ENCODE data around the gene GGA2.

The GGA2 gene

DNA sequence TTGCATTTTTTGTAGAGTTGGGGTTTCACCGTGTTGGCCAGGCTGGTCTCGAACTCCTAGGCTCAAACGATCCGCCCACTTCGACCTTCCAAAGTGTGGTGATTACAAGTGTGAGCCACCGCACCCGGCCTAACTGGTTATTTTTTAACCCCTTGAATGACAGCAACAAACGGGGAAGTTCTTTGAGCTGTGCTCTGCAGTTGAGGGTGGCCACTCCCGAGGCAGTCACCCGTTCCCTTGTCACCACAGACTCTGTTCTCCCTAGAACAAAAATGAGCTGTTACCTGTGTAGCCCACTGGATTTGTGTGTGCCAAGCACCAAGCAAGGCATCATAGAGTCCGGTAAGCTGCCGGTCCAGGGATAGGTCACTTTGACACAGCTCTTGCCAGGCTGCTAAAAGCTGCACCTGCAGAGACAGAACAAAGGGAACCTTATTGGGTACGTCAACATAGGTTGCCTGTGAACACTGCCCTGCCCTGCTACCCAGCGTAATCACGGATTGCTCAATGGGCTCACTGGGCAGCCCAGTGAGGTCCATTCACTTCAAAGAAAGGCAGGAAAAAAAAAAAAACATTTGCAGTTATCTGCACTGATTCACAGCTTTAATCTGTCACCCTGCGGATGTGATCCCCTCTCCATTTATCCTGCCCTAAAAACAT lies 76.9 kb downstream of the GGA2 start:
- Histone ChIP-seq H3K27ac (ENCODE audit: low read depth, low read length) (no peak overlapping the region), H3K36me3 (ENCODE audit: control insufficient read depth, insufficient read depth, low read length) (peaks cover 41% of the 10 kb centered on the region), H3K9ac (ENCODE audit: low read length) (no peak overlapping the region), H3K9me3 (ENCODE audit: control insufficient read depth, insufficient read depth, low read depth, low read length) (no peaks in the 10 kb centered on the region), H3K27me3 (ENCODE audit: control insufficient read depth, insufficient read depth, low read length) (no peaks in the 10 kb centered on the region), H3K4me3 (ENCODE audit: low read depth, low read length) (no peak overlapping the region), H3K4me1 (ENCODE audit: control insufficient read depth, insufficient read depth, low read length) (no peaks in the 10 kb centered on the region)

DNA sequence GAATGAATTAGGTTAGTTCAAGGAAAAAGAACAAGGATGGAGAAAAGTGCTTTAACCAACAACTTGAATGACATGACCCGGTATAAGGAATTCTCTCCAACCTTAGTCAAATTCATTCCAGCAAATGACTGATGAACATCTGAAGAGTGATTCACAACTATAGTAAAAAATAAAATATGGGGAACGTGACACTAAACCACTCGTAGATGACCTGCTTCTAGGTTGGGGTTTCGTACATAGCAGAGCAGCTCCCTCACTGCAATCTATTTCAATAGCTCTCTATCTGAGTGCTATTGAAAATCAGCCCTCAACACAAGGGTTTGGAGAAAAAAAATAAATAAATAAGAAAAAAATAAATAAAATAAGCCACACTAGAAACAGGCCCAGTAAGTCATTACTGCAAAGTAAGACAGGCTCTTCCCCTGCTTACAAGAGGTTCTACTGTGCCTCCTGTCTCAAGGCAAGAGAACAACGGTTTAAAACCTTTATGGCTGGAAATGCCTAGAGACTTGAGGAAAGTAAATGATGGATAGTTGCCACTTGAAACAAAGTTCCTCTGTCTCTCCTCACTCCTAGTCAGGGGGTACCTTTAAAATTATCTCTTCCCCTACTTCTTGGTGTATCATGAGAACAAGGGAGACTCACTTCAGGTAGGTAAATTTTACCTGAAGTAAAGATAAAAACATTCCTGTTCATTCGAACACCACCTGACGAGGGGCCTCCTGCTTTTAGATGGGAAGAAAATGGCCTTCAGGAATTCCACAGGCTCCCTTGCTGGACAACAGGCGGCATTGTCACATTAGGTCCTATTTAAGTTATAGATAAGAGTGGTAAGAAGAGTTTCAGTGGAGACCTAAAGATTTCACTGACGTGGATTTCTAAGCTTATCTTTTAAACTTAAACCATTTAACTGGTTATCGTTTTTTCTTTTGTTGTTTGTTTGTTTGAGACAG lies 77.8 kb downstream of the GGA2 start:
- no peaks in the 10 kb centered on the region for H3K4me1 ChIP-seq (ENCODE audit: control insufficient read depth, insufficient read depth, low read length)
- no peaks in the 10 kb centered on the region for H3K27me3 ChIP-seq (ENCODE audit: control insufficient read depth, insufficient read depth, low read length)
- no peak overlapping the region for H3K27ac ChIP-seq (ENCODE audit: low read depth, low read length)
- H3K9ac ChIP-seq (ENCODE audit: low read length) = no peak overlapping the region
- H3K4me3 ChIP-seq (ENCODE audit: low read depth, low read length) = no peak overlapping the region
- H3K9me3 ChIP-seq (ENCODE audit: control insufficient read depth, insufficient read depth, low read depth, low read length) = no peaks in the 10 kb centered on the region
- H3K36me3 ChIP-seq (ENCODE audit: control insufficient read depth, insufficient read depth, low read length) = peaks cover 40% of the 10 kb centered on the region

DNA sequence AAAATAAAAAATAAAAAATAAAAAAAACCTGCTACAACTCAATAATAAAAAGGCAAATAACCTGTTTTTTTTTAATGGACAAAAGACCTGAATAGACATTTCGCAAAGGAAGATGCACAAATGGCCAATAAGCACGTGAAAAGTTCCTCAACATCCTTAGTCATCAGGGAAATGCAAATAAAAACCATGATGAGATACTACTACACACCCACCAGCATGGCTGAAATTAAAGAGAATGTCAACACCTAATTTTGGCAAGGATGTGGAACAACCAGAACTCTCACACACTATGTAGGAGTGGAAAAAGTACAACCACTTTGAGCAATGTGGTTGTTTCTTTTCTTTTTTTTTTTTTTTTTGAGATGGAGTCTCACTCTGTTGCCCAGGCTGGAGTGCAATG lies 81.9 kb downstream of the GGA2 start:
- Histone ChIP-seq H3K27me3 (ENCODE audit: control insufficient read depth, insufficient read depth, low read length) (no peaks in the 10 kb centered on the region), H3K4me1 (ENCODE audit: control insufficient read depth, insufficient read depth, low read length) (no peaks in the 10 kb centered on the region), H3K27ac (ENCODE audit: low read depth, low read length) (no peak overlapping the region), H3K9me3 (ENCODE audit: control insufficient read depth, insufficient read depth, low read depth, low read length) (no peaks in the 10 kb centered on the region), H3K4me3 (ENCODE audit: low read depth, low read length) (no peak overlapping the region), H3K36me3 (ENCODE audit: control insufficient read depth, insufficient read depth, low read length) (peaks cover 39% of the 10 kb centered on the region), H3K9ac (ENCODE audit: low read length) (no peak overlapping the region)

DNA sequence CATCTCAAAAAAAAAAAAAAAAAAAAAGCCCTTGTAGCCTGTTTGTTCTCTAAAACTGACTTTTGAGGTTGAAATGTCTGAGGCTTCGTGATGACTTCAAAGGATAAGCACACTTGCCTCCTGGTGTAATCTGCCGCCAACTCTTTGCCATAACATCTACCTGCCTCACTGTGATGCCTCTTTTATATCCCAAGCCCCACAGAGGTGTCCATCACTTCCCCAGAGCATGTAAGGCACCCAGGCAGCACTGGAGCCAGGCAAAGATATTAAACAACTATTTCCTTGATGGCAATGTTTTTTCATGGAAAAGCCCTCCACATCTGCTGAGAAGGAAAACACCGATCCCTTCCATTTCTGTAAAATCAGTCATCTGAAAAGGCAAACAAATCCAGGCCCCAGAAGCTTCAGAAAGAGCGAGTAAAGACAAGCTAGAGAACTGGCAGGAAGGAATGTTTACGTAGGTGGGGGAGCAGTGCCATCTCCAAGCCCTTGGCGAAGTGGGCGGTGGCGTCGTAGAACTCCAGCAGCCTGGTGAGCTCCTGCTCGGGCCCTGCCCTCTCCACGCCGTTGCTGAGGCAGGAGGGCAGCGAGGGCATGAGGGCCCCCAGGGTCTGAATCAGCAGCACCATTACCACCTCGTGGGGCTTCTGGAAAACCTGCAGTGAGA lies 85.9 kb downstream of the GGA2 start:
- Histone ChIP-seq H3K4me1 (ENCODE audit: control insufficient read depth, insufficient read depth, low read length) (peaks cover 8% of the 10 kb centered on the region; the same call in 1 of the 2 replicates), H3K9ac (ENCODE audit: low read length) (no peak overlapping the region), H3K27me3 (ENCODE audit: control insufficient read depth, insufficient read depth, low read length) (no peaks in the 10 kb centered on the region), H3K36me3 (ENCODE audit: control insufficient read depth, insufficient read depth, low read length) (peaks cover 16% of the 10 kb centered on the region), H3K27ac (ENCODE audit: low read depth, low read length) (no peak overlapping the region), H3K4me3 (ENCODE audit: low read depth, low read length) (no peak overlapping the region), H3K9me3 (ENCODE audit: control insufficient read depth, insufficient read depth, low read depth, low read length) (no peaks in the 10 kb centered on the region)

DNA sequence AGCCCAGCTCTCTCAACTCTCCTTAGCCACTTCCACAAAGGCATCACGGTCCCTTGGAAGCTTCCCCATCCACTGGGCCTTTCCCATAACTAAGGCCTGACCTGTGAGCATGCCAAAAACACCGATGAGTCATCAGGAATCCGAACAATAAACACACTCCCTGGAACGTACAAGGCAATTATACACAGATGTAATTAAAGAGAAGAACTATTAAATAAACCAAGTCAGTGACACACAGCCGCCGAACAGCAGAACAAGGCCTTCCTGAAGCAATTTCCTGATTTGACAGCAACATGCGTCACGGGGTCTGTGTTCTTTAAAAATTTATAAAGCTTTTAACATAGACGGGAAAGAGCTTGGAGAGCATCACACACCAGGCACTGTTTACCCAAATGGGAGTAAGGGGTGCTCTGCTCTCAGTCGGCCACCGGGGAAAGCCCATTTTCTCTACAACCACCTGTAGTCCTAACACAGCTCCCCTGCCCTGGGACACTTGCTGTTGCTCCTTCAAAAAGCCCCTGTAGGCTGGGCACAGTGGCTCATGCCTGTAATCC lies 86.7 kb downstream of the GGA2 start:
- no peak overlapping the region for H3K9ac ChIP-seq (ENCODE audit: low read length)
- H3K27me3 ChIP-seq (ENCODE audit: control insufficient read depth, insufficient read depth, low read length) = no peaks in the 10 kb centered on the region
- no peak overlapping the region for H3K4me3 ChIP-seq (ENCODE audit: low read depth, low read length)
- peaks cover 12% of the 10 kb centered on the region for H3K36me3 ChIP-seq (ENCODE audit: control insufficient read depth, insufficient read depth, low read length)
- no peaks in the 10 kb centered on the region for H3K9me3 ChIP-seq (ENCODE audit: control insufficient read depth, insufficient read depth, low read depth, low read length)
- H3K27ac ChIP-seq (ENCODE audit: low read depth, low read length) = no peak overlapping the region
- peaks cover 8% of the 10 kb centered on the region; the same call in 1 of the 2 replicates for H3K4me1 ChIP-seq (ENCODE audit: control insufficient read depth, insufficient read depth, low read length)

DNA sequence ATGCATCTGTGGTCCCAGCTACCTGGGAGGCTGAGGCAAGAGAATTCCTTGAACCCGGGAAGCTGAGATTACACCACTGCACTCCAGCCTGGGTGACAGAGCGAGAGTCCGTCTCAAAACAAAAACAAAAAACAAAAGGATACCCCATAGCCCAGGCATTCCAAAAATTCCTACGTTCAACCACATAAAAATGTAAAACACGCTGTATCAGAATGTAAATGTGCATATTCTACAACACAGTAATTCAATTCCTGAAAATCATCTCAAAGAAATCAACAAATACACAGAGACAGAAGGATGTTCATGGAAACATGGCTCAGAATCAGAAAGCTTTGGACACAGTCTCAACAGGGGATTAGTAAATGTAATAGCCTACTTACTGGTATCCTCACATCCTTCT lies 90.3 kb downstream of the GGA2 start:
- Histone ChIP-seq H3K4me3 (ENCODE audit: low read depth, low read length) (no peak overlapping the region), H3K9me3 (ENCODE audit: control insufficient read depth, insufficient read depth, low read depth, low read length) (no peaks in the 10 kb centered on the region), H3K9ac (ENCODE audit: low read length) (no peak overlapping the region), H3K4me1 (ENCODE audit: control insufficient read depth, insufficient read depth, low read length) (peaks cover 8% of the 10 kb centered on the region; the same call in 1 of the 2 replicates), H3K36me3 (ENCODE audit: control insufficient read depth, insufficient read depth, low read length) (peaks cover 29% of the 10 kb centered on the region), H3K27me3 (ENCODE audit: control insufficient read depth, insufficient read depth, low read length) (no peaks in the 10 kb centered on the region), H3K27ac (ENCODE audit: low read depth, low read length) (no peak overlapping the region)

GRCh38 chr16:23416816-23417215 lies 93.5 kb downstream of the GGA2 start:
- Histone ChIP-seq H3K27me3 (ENCODE audit: control insufficient read depth, insufficient read depth, low read length) (no peaks in the 10 kb centered on the region), H3K9ac (ENCODE audit: low read length) (no peak overlapping the region), H3K4me3 (ENCODE audit: low read depth, low read length) (no peak overlapping the region), H3K9me3 (ENCODE audit: control insufficient read depth, insufficient read depth, low read depth, low read length) (no peaks in the 10 kb centered on the region), H3K36me3 (ENCODE audit: control insufficient read depth, insufficient read depth, low read length) (peaks cover 46% of the 10 kb centered on the region), H3K4me1 (ENCODE audit: control insufficient read depth, insufficient read depth, low read length) (peaks cover 8% of the 10 kb centered on the region; the same call in 1 of the 2 replicates), H3K27ac (ENCODE audit: low read depth, low read length) (no peak overlapping the region)

DNA sequence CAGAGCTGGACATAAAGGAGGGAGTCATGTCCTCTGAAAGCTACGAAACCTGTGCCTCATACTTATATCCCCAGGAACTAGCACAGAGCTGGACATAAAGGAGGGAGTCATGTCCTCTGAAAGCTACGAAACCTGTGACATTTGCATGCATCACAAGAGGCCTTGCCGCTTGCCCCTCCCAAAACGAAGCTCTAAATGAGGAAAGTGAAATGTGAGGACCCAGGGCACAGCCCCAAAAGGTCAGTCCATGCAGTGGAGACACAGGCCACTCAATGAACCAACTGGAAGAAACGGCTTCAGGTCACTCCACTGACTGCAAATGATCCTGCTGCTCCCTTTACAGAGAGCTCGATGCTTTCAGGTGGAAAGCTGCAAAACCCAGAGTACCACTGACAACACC lies 95.6 kb downstream of the GGA2 start:
- Histone ChIP-seq H3K9me3 (ENCODE audit: control insufficient read depth, insufficient read depth, low read depth, low read length) (no peaks in the 10 kb centered on the region), H3K9ac (ENCODE audit: low read length) (no peak overlapping the region), H3K27ac (ENCODE audit: low read depth, low read length) (no peak overlapping the region), H3K4me1 (ENCODE audit: control insufficient read depth, insufficient read depth, low read length) (peaks cover 7% of the 10 kb centered on the region), H3K4me3 (ENCODE audit: low read depth, low read length) (no peak overlapping the region), H3K36me3 (ENCODE audit: control insufficient read depth, insufficient read depth, low read length) (peaks cover 57% of the 10 kb centered on the region), H3K27me3 (ENCODE audit: control insufficient read depth, insufficient read depth, low read length) (no peaks in the 10 kb centered on the region)
